OCI-LY1 (cell line): ENCODE measurements around the gene CTF1.

Source experiments
- EZH2 ChIP-seq: fragments of 200-600 bp; sonication (generic), shearing (Covaris generic); IDR thresholded peaks from 2 replicates; pipeline ENCODE4 v1.8.0; 2017; ENCODE audit warnings: borderline replicate concordance, mixed run types, mild to moderate bottlenecking, antibody characterized with exemption, low read length, moderate library complexity, mixed read lengths
- TF ChIP-seq, protein P1 (sequence below): fragments of 200-600 bp; sonication (generic), shearing (Covaris generic); IDR thresholded peaks from 2 replicates; pipeline ENCODE4 v1.5.1; 2017; ENCODE audit warnings: mild to moderate bottlenecking, antibody characterized with exemption, low read length, moderate library complexity, mixed read lengths

GRCh38 chr16:30887927-30888326 is 8.5 kb upstream of the CTF1 start:
- TF ChIP-seq, protein P1, sequence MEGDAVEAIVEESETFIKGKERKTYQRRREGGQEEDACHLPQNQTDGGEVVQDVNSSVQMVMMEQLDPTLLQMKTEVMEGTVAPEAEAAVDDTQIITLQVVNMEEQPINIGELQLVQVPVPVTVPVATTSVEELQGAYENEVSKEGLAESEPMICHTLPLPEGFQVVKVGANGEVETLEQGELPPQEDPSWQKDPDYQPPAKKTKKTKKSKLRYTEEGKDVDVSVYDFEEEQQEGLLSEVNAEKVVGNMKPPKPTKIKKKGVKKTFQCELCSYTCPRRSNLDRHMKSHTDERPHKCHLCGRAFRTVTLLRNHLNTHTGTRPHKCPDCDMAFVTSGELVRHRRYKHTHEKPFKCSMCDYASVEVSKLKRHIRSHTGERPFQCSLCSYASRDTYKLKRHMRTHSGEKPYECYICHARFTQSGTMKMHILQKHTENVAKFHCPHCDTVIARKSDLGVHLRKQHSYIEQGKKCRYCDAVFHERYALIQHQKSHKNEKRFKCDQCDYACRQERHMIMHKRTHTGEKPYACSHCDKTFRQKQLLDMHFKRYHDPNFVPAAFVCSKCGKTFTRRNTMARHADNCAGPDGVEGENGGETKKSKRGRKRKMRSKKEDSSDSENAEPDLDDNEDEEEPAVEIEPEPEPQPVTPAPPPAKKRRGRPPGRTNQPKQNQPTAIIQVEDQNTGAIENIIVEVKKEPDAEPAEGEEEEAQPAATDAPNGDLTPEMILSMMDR: no peak
- TF ChIP-seq EZH2: no peak
